Measurements from ENCODE around the gene TMEM86A.
"Not testable (repeated sequence)": the region's sequence is repeated elsewhere in the genome, so short reads cannot be mapped to it uniquely, and the experiment has no call there.

The TMEM86A gene

GRCh38 chr11:18677560-18677959 lies 21.0 kb upstream of the TMEM86A start:
- TF ChIP-seq EZH2phosphoT487 (conservative IDR thresholded peaks at IDR 0.05; ENCODE audit: low read length) (no peak), CTCF (IDR thresholded peaks at IDR 0.05; ENCODE audit: insufficient read depth, low read length, poor library complexity, severe bottlenecking) (no peak)
- no peaks in the 10 kb centered on the region for H3K79me2 ChIP-seq (ENCODE audit: insufficient read depth, low read length)
- no peaks in the 10 kb centered on the region for H3K9me3 ChIP-seq (ENCODE audit: insufficient read depth, low read length)
- no peak overlapping the region for H3K27ac ChIP-seq (ENCODE audit: low read depth, low read length)
- H3K27me3 ChIP-seq (ENCODE audit: low read length), result no peaks in the 10 kb centered on the region
- no peak overlapping the region for H2AFZ ChIP-seq (ENCODE audit: low read depth, low read length, severe bottlenecking)
- no peaks in the 10 kb centered on the region for H3F3A ChIP-seq (ENCODE audit: insufficient read depth)
- H4K20me1 ChIP-seq (ENCODE audit: low read depth, low read length), result no peaks in the 10 kb centered on the region
- no peak overlapping the region for H3K4me2 ChIP-seq (ENCODE audit: low read depth, low read length, poor library complexity, severe bottlenecking)
- H3K9me2 ChIP-seq (replicated peaks; ENCODE audit: insufficient read depth, low read length), result no peaks in the 10 kb centered on the region
- no peaks in the 10 kb centered on the region for H3K36me3 ChIP-seq (ENCODE audit: low read length)
- no peak overlapping the region for H3K4me3 ChIP-seq (ENCODE audit: insufficient read depth, low read length, poor library complexity, severe bottlenecking)
- no peak overlapping the region for H3K9ac ChIP-seq (ENCODE audit: low read length)

GRCh38 chr11:18681949-18682348 lies 16.6 kb upstream of the TMEM86A start:
- not testable (repeated sequence) for H3K9me2 ChIP-seq (replicated peaks; ENCODE audit: insufficient read depth, low read length); H3K27me3 ChIP-seq (ENCODE audit: low read length); H2AFZ ChIP-seq (ENCODE audit: low read depth, low read length, severe bottlenecking); H3K4me3 ChIP-seq (ENCODE audit: insufficient read depth, low read length, poor library complexity, severe bottlenecking); H3K9me3 ChIP-seq (ENCODE audit: insufficient read depth, low read length); H3K36me3 ChIP-seq (ENCODE audit: low read length); H3F3A ChIP-seq (ENCODE audit: insufficient read depth); H3K9ac ChIP-seq (ENCODE audit: low read length); H3K79me2 ChIP-seq (ENCODE audit: insufficient read depth, low read length); H3K4me2 ChIP-seq (ENCODE audit: low read depth, low read length, poor library complexity, severe bottlenecking); H4K20me1 ChIP-seq (ENCODE audit: low read depth, low read length); H3K27ac ChIP-seq (ENCODE audit: low read depth, low read length)

GRCh38 chr11:18682466-18682865 lies 16.1 kb upstream of the TMEM86A start:
- H3K27ac ChIP-seq (ENCODE audit: low read depth, low read length), result no peak overlapping the region
- H3K4me3 ChIP-seq (ENCODE audit: insufficient read depth, low read length, poor library complexity, severe bottlenecking), result no peak overlapping the region
- no peak overlapping the region for H3K4me2 ChIP-seq (ENCODE audit: low read depth, low read length, poor library complexity, severe bottlenecking)
- no peaks in the 10 kb centered on the region for H4K20me1 ChIP-seq (ENCODE audit: low read depth, low read length)
- no peaks in the 10 kb centered on the region; the same call in 1 of the 2 replicates for H3K27me3 ChIP-seq (ENCODE audit: low read length)
- no peaks in the 10 kb centered on the region for H3F3A ChIP-seq (ENCODE audit: insufficient read depth)
- H2AFZ ChIP-seq (ENCODE audit: low read depth, low read length, severe bottlenecking), result no peak overlapping the region
- no peaks in the 10 kb centered on the region for H3K79me2 ChIP-seq (ENCODE audit: insufficient read depth, low read length)
- H3K9me2 ChIP-seq (replicated peaks; ENCODE audit: insufficient read depth, low read length), result no peaks in the 10 kb centered on the region
- no peaks in the 10 kb centered on the region for H3K9me3 ChIP-seq (ENCODE audit: insufficient read depth, low read length)
- H3K9ac ChIP-seq (ENCODE audit: low read length), result no peak overlapping the region
- H3K36me3 ChIP-seq (ENCODE audit: low read length), result no peaks in the 10 kb centered on the region
- TF ChIP-seq CTCF (IDR thresholded peaks at IDR 0.05; ENCODE audit: insufficient read depth, low read length, poor library complexity, severe bottlenecking), result no peak
- TF ChIP-seq EZH2phosphoT487 (conservative IDR thresholded peaks at IDR 0.05; ENCODE audit: low read length), result no peak

- H4K20me1 ChIP-seq (ENCODE audit: low read depth, low read length), result no peaks in the 10 kb centered on the region
- H3K4me2 ChIP-seq (ENCODE audit: low read depth, low read length, poor library complexity, severe bottlenecking), result no peak overlapping the region
- no peaks in the 10 kb centered on the region for H3K79me2 ChIP-seq (ENCODE audit: insufficient read depth, low read length)
- H3K9me2 ChIP-seq (replicated peaks; ENCODE audit: insufficient read depth, low read length), result no peaks in the 10 kb centered on the region
- H3K36me3 ChIP-seq (ENCODE audit: low read length), result no peaks in the 10 kb centered on the region
- no peak overlapping the region for H2AFZ ChIP-seq (ENCODE audit: low read depth, low read length, severe bottlenecking)
- H3K4me3 ChIP-seq (ENCODE audit: insufficient read depth, low read length, poor library complexity, severe bottlenecking), result no peak overlapping the region
- no peak for TF ChIP-seq CTCF (IDR thresholded peaks at IDR 0.05; ENCODE audit: insufficient read depth, low read length, poor library complexity, severe bottlenecking)
- no peak for TF ChIP-seq EZH2phosphoT487 (conservative IDR thresholded peaks at IDR 0.05; ENCODE audit: low read length)
- H3K27me3 ChIP-seq (ENCODE audit: low read length), result no peaks in the 10 kb centered on the region; the same call in 1 of the 2 replicates
- H3K9ac ChIP-seq (ENCODE audit: low read length), result no peak overlapping the region
- H3F3A ChIP-seq (ENCODE audit: insufficient read depth), result no peaks in the 10 kb centered on the region
- H3K9me3 ChIP-seq (ENCODE audit: insufficient read depth, low read length), result no peaks in the 10 kb centered on the region
- no peak overlapping the region for H3K27ac ChIP-seq (ENCODE audit: low read depth, low read length)
These were observed 14.3 kb upstream of the TMEM86A start for GRCh38 chr11:18684267-18684666.

GRCh38 chr11:18691467-18692140 lies 7.0 kb upstream of the TMEM86A start:
- not testable (repeated sequence) for H3K36me3 ChIP-seq (ENCODE audit: low read length); H3K27me3 ChIP-seq (ENCODE audit: low read length); H4K20me1 ChIP-seq (ENCODE audit: low read depth, low read length); H3K4me3 ChIP-seq (ENCODE audit: insufficient read depth, low read length, poor library complexity, severe bottlenecking); H3K27ac ChIP-seq (ENCODE audit: low read depth, low read length); H2AFZ ChIP-seq (ENCODE audit: low read depth, low read length, severe bottlenecking); H3K9me3 ChIP-seq (ENCODE audit: insufficient read depth, low read length); H3K79me2 ChIP-seq (ENCODE audit: insufficient read depth, low read length); H3K9ac ChIP-seq (ENCODE audit: low read length); H3F3A ChIP-seq (ENCODE audit: insufficient read depth); H3K9me2 ChIP-seq (replicated peaks; ENCODE audit: insufficient read depth, low read length); H3K4me2 ChIP-seq (ENCODE audit: low read depth, low read length, poor library complexity, severe bottlenecking)
